GM18870 (cell line): ENCODE measurements around the gene GMEB1.
"Not testable (repeated sequence)": the region's sequence is repeated elsewhere in the genome, so short reads cannot be mapped to it uniquely, and the experiment has no call there.

Experiments used
- ATAC-seq: cut with Tn5 transposase; IDR thresholded peaks from one replicate; pipeline ENCODE4 v1.9.1; 2021; ENCODE audit warnings: moderate library complexity; ENCODE audit not compliant: unreplicated experiment

GMEB1 gene

GRCh38 chr1:28668191-28668955 is at the start of gene GMEB1:
Gene GMEB1, plus strand, starts transcription at chr1:28668784. Its CDS starts 14,829 bp downstream, at chr1:28683613.
- ATAC-seq: no peak

DNA sequence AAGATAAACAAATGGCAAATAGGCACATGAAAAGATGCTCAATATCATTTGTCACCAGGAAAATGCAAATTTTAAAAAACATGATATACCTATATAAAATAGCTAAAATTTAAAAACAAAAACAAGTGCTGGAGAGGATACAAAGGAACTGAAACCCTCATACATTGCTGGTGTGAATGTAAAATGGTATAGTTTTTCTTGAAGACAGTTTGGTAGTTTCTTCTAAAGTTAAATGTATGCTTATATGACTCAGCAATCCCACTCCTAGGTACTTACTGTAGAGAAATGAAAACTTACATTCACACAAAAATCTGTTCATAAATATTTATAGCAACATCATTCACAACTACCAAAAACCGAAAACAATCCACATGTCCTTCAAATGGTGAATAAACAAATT is 36.9 kb upstream of the GMEB1 start:
- no peak for ATAC-seq

DNA sequence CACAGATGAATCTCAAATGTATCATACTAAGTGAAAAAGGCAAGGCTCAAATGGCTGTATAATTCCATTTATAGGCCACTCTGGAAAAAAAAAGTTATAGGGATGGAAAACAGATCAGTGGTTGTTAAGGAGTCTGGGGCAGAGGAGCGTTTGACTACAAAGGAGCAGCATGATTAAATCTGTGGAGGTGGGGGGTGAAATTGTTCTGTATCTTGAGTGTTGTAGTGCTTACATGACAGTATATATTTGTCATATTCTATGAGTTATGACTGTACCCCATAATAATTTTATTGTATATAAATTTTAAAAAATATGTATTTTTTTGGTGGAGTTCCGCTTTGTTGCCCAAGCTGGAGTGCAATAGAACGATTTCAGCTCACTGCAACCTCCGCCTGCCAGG is 36.0 kb upstream of the GMEB1 start:
- ATAC-seq: no peak

GRCh38 chr1:28640766-28641165 is 27.8 kb upstream of the GMEB1 start:
- ATAC-seq: no peak

GRCh38 chr1:28642056-28642846 is 26.3 kb upstream of the GMEB1 start:
- no peak for ATAC-seq

DNA sequence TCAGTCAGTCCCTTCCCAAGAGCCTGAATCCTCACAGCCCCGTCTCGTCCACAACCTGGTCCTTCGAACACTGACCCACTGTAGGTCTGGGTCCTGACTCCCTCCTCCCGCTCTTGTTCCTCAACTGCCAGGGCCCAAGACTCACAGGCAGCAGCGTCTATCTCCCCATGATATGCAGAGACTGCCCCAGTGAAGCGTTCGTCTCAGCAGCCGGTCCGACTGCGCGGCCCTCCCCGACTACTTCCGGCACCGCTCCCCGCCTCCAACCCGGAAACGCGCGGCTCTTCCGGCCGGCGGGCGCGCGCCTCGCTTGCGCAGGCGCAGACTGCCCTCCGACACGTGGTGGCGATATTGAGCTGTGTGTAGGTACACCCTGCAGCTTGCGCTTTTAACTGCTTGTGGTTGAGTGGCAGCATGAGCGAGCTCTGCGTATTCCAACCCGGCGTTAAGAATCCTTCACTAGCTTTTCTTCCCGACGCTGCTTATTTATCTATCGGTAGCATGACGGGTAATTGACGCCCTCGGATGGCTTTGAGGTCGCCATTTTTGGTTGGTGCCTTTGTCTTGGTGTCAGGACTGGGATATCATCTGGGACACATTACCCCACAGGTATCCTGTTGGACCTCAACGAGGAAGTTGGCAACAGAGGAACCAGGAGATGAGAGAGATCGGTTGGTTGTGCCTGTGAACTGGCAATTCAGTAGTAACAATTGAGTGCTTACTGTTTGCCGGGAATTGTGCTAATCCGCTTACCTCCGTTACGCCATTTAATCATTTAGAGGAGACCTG is 25.5 kb upstream of the GMEB1 start, which contains the start of gene TAF12:
TSS of gene TAF12 (minus strand) at position 221 of the 789 bp plus-strand sequence. CDS start 20,986 bp downstream, outside the sequence.
- ATAC-seq: peak; percentile 57

DNA sequence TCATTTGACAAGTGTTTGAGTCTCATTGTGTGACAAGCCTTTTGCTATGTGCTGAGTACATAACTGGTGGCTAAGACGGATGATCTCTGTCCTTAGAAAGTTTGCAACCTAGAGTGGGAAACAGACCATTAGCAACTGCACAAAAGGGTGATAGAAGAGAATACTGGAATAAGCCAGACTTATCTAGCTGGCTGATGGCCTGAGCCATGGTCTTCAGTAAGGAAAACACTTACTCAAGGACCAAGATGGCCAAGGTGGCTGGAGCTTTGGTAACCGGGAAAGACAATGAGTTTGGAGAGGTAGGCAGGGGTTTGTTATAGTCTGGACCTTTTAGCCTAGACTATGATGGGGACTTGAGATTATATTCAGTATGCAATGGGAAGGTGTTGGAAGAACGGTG is 24.1 kb upstream of the GMEB1 start:
- ATAC-seq: no peak

DNA sequence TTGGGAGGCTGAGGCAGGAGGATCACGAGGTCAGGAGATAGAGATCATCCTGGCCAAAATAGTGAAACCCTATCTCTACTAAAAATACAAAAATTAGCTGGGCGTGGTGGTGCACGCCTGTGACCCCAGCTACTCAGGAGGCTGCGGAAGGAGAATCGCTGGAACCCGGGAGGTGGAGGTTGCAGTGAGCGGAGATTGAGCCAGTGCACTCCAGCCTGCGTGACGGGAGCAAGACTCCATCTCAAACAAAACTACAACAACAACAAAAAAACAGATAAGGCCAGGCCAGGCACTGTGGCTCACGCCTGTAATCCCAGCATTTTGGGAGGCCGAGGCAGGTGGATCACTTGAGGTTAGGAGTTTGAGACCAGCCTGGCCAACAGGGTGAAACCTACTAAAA is 23.2 kb upstream of the GMEB1 start:
- not testable (repeated sequence) for ATAC-seq

- ATAC-seq: no peak
Measured at GRCh38 chr1:28646040-28646439, 22.5 kb upstream of the GMEB1 start.

DNA sequence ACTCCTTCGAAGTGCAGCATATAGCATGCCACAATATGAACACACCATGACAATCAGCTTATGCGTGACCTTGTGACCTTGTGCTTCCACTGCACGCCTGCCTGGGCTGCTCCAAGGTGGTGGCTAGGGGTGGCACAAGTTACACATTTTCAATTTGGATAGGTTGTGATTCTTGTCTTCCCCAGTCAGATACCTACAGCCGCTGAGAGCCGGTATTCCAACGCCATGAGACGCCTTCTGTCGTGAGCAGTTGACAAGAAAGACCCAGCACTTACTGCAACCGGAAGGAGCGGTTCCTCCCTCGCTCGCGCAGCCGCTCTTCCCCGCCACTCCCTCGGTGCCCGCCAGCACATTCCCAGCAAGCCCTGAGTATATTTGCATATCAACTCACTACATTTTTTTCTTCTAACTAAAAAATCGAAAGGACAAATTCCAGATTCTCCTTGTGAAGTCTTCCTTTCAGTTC is 20.5 kb upstream of the GMEB1 start:
- peak; percentile 44 for ATAC-seq

DNA sequence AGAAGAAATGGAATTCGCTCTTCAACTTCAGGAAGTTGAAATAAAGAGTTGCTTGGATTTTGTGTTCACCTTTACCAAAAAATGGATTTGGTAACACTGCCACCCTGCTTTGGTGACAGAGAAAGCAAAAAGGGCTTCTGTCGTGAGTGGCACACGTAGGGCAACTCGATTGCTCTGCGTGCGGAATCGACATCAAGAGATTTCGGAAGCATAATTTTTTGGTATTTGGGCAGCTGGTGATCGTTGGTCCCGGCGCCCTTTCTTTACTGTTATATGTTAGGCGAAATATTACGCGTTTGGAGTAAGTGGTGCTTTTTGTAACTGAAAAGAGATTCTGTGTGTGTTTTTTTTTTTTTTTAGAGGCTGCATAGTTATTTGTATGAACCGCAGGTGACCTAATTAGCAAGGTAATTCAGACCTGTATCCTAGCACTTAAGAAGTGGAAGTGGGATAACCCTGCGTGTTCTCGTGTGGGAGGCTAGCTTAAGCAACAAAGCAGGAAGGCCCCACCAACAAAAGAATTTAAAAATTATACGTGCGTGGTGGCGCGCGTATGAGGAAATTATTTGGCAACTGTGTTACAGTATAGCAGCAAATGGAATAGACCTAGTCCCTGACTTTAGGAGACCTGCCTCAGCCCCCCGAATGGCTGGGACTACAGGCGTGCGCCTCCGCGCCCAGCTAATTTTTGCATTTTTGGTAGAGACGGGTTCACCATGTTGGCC is 19.9 kb upstream of the GMEB1 start, which contains the start of gene RNU11:
TSS of gene RNU11 (plus strand) at position 127 of the 725 bp plus-strand sequence.
- ATAC-seq: peak; percentile 66

GRCh38 chr1:28653063-28653462 is 15.5 kb upstream of the GMEB1 start:
- not testable (repeated sequence) for ATAC-seq

- not testable (repeated sequence) for ATAC-seq
Measured at GRCh38 chr1:28653870-28654269, 14.7 kb upstream of the GMEB1 start.

DNA sequence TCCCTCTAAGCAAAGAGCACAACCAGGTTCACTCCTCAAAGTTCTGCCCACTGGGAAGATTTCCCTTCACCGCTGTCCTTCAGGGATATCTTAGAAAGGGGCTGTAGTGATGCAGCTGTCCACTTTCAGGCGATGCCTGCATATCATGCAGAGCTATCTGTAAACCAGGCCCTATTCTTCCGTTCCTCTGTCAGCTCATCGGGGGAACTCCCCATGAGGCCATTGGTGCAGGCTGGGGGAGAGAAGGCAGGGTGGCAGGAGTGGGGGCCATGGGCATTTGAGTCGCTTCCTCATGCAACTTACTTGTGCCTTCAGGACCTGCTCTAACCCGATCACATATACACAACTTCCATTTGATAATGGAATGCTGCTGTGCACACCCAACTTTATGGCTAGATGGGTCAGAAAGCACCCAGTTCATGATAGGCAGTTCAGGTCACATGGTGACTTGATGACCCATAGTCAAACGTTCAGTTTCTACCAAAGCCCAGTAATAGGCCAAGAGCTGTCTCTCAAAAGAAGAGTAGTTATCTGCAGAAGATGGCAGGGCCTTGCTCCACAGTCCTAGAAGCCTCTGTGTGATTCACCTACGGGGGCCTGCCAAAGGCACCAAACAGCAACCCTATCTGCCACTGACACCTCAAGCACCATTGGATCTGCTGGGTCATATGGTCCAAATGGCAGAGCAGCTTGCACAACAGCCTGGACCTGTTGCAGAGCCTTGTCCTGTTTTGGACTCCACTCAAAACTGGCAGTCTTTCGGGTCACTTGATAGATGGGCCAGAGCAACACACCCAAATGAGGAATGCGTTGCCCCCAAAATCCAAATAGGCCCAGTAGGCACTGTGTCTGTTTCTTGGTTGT is 12.9 kb upstream of the GMEB1 start:
- ATAC-seq: not testable (repeated sequence)

DNA sequence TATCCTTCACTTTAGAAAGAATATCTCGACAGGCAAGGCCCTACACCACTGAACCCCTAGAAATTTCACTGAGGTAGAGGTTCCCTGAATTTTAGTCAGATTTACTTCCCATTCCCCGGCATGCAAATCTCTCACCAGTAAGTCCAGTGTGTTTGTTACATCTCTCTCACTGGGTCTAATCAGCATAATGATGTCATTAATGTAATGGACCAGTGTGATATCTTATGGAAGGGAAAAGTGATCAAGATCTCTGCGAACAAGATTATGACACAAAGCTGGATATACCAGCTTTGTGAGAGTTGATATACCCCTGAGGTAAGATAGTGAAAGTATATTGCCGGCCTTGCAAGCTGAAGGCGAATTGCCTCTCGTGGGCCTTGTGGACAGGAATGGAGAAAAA is 12.2 kb upstream of the GMEB1 start:
- no peak for ATAC-seq

DNA sequence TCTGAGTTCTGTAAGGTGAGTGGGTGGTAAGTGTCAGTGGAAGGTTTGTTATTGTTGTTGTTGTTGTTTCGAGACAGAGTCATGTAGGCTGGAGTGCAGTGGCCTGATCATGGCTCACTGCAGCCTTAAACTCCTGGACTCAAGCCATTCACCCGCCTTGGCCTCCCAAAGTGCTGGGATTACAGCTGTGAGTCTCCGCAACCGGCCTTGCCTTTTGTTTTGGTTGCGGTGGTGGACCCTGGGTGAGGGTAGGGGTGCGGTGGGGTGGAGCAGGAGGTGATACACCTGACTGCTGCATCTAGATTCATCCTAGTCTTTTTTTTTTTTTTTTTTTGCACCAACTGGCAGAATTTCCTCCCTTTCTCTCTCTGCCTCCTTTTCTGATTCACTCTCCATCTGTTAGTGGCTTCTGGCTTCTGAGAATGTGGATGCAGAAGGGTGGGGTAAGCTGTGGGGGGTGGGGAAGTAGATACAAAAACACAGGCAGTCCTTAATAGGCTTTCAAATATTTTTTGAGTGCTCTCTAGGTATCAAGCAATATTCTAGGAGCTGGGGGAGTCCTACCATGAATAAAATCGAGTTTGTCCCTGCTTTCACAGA is 4.6 kb upstream of the GMEB1 start:
- ATAC-seq: no peak

DNA sequence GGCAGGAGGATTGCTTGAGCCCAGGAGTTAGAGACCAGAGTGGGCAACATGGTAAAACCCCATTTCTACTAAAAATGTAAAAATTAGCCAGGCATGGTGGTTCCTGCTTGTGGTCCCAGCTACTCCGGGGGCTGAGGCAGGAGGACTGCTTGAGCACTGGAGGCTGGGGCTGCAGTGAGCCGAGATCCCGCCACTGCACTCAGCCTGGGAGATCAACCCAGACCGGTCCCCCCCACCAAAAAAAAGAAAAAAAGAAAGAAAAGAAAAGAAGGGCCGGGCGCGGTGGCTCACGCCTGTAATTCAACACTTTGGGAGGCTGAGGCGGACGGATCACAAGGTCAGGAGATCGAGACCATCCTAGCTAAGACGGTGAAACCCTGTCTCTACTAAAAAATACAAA is 1.8 kb upstream of the GMEB1 start:
- no peak for ATAC-seq

DNA sequence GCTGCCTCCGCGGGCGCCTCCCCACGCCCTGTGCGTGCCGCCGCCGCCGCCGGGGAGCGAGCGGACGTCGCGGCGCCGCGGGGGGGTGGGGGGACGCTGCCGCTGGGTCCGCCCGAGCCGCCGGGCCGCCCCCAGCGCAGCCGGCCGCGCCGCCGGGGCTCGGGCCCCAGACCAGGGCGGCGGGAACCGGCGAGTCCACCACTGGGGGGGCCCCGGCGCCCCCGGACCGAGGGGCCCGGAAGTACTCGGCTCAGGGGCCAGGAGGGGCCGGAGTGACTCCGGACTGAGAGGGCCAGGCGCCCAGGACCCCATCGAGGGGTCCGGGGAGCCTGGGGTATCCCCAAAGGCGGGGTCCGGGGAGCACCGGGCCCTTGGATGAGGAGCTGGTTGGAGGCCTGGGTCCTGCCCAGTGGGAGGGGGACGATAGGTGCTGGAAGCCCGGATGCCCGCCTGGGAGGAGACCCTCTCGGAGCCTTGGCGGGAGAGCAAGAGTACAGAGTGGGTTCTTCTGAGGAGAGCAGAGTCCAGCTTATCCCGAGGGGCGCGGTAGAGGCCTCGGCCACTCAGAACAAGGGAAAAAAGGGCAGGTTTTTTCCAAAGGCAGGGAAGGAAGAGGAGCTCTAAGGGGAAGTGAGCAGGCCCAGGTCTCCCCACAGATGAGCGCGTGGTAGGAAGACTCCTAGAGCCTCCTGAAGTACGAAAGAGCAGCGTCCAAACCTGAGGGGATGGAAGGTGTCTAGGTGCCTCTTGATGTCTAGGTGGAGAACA is 556 bp downstream of the GMEB1 start:
- no peak for ATAC-seq
